ENCODE results near the gene FLII. TPM values are rescaled to one million over a fixed set of nuclear protein-coding genes. Genes with fewer than 3 reads are reported as not detected.

The FLII gene
- total RNA-seq, 1 donor from 2014 or later, result 248 TPM

- Mint-ChIP-seq H3K4me1 (ENCODE audit: unreplicated experiment) (no peaks in the 10 kb centered on the region), H3K4me3 (no peak overlapping the region), H3K27me3 (no peaks in the 10 kb centered on the region), H3K36me3 (peaks cover 11% of the 10 kb centered on the region), H3K9me3 (no peaks in the 10 kb centered on the region), H3K27ac (no peak overlapping the region)
- TF ChIP-seq, protein P1, sequence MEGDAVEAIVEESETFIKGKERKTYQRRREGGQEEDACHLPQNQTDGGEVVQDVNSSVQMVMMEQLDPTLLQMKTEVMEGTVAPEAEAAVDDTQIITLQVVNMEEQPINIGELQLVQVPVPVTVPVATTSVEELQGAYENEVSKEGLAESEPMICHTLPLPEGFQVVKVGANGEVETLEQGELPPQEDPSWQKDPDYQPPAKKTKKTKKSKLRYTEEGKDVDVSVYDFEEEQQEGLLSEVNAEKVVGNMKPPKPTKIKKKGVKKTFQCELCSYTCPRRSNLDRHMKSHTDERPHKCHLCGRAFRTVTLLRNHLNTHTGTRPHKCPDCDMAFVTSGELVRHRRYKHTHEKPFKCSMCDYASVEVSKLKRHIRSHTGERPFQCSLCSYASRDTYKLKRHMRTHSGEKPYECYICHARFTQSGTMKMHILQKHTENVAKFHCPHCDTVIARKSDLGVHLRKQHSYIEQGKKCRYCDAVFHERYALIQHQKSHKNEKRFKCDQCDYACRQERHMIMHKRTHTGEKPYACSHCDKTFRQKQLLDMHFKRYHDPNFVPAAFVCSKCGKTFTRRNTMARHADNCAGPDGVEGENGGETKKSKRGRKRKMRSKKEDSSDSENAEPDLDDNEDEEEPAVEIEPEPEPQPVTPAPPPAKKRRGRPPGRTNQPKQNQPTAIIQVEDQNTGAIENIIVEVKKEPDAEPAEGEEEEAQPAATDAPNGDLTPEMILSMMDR (conservative IDR thresholded peaks at IDR 0.05), result no peak
- no peak for DNase-seq (ENCODE audit: extremely low spot score, unreplicated experiment)
Measured at GRCh38 chr17:18206962-18207361, 51.6 kb downstream of the FLII start.

- Mint-ChIP-seq H3K36me3 (peaks cover 11% of the 10 kb centered on the region), H3K9me3 (no peaks in the 10 kb centered on the region), H3K4me3 (no peak overlapping the region), H3K4me1 (ENCODE audit: unreplicated experiment) (peaks cover under 1% of the 10 kb centered on the region), H3K27me3 (no peaks in the 10 kb centered on the region), H3K27ac (no peak overlapping the region)
- DNase-seq (ENCODE audit: extremely low spot score, unreplicated experiment), result no peak
- TF ChIP-seq, protein P1 (conservative IDR thresholded peaks at IDR 0.05), result no peak
Measured at GRCh38 chr17:18205861-18206260, 52.7 kb downstream of the FLII start.

- TF ChIP-seq, protein P1 (conservative IDR thresholded peaks at IDR 0.05), result no peak
- Mint-ChIP-seq H3K27me3 (no peaks in the 10 kb centered on the region), H3K27ac (peak overlapping the region; percentile 26), H3K4me3 (no peak overlapping the region), H3K4me1 (ENCODE audit: unreplicated experiment) (peaks cover 4% of the 10 kb centered on the region), H3K36me3 (peaks cover 6% of the 10 kb centered on the region), H3K9me3 (no peaks in the 10 kb centered on the region)
- DNase-seq (ENCODE audit: extremely low spot score, unreplicated experiment), result no peak
Measured at GRCh38 chr17:18203308-18203707, 55.2 kb downstream of the FLII start.

GRCh38 chr17:18201108-18201507 is 57.4 kb downstream of the FLII start:
- no peaks in the 10 kb centered on the region for H3K27me3 Mint-ChIP-seq
- no peak overlapping the region for H3K27ac Mint-ChIP-seq
- DNase-seq (ENCODE audit: extremely low spot score, unreplicated experiment), result no peak
- H3K36me3 Mint-ChIP-seq, result peaks cover 9% of the 10 kb centered on the region
- no peaks in the 10 kb centered on the region for H3K9me3 Mint-ChIP-seq
- H3K4me3 Mint-ChIP-seq, result no peak overlapping the region
- TF ChIP-seq, protein P1 (conservative IDR thresholded peaks at IDR 0.05), result no peak
- H3K4me1 Mint-ChIP-seq (ENCODE audit: unreplicated experiment), result peaks cover 4% of the 10 kb centered on the region

DNA sequence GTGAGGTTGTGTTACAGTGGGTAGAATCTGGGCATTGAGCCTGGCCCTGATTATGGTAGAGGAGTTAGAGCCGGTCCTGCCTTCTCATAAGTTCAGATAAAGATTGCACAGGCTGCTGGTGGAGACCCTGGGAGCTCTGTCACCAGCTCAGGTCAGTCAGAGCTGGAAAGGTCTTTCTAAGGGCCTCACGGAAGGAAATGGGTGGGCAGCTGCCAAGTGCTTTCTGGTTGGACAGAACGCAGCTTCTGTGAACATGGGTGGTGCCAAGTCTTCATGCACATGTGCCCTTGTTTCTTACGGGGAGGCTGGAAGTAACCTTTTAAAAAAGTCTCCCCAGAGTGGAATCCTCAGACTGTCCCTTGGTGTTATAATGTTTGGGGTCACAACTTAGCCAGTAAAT is 60.0 kb downstream of the FLII start:
- Mint-ChIP-seq H3K4me3 (no peak overlapping the region), H3K27ac (peak overlapping the region; percentile 32)

More for the DNA sequence above, 60.0 kb downstream of the FLII start:
- no peaks in the 10 kb centered on the region for H3K9me3 Mint-ChIP-seq
- H3K27me3 Mint-ChIP-seq, result no peaks in the 10 kb centered on the region
- H3K36me3 Mint-ChIP-seq, result peaks cover 18% of the 10 kb centered on the region
- no peak for DNase-seq (ENCODE audit: extremely low spot score, unreplicated experiment)
- peaks cover 4% of the 10 kb centered on the region for H3K4me1 Mint-ChIP-seq (ENCODE audit: unreplicated experiment)
- TF ChIP-seq, protein P1 (conservative IDR thresholded peaks at IDR 0.05), result no peak

All from type B pancreatic cell (in vitro differentiated cells).